HL-60 (cell line): ENCODE results near the gene NQO2.

Experiments
- CTCF ChIP-seq: IDR thresholded peaks from one replicate; pipeline ENCODE4 v1.5.1; 2011; ENCODE audit warnings: low read length, control low read depth, inconsistent platforms; ENCODE audit not compliant: insufficient read depth
- GABPA ChIP-seq: IDR thresholded peaks from 2 replicates; pipeline ENCODE4 v1.6.1; 2012; ENCODE audit warnings: low read depth
- POLR2AphosphoS5 ChIP-seq: IDR thresholded peaks from 2 replicates; pipeline ENCODE4 v1.6.1; 2012; ENCODE audit warnings: low read depth
- REST ChIP-seq: IDR thresholded peaks from 2 replicates; pipeline ENCODE4 v1.6.1; 2012; ENCODE audit warnings: low read depth; ENCODE audit not compliant: insufficient replicate concordance
- SPI1 ChIP-seq: IDR thresholded peaks from 2 replicates; pipeline ENCODE4 v1.6.1; 2012; ENCODE audit warnings: low read depth, mild to moderate bottlenecking, borderline replicate concordance

- no peak for TF ChIP-seq CTCF
- TF ChIP-seq POLR2AphosphoS5 = no peak
- no peak for TF ChIP-seq SPI1
- TF ChIP-seq GABPA = no peak
- TF ChIP-seq REST = no peak
These were observed 11.5 kb downstream of the NQO2 start for GRCh38 chr6:3011158-3011557.
